HCT116 (cell line): ENCODE measurements around the gene HOXD1. TPM values are rescaled to one million over a fixed set of nuclear protein-coding genes. Genes with fewer than 3 reads are reported as not detected.

Experiments
- ATAC-seq: fragments of 200-7000 bp; cut with Tn5 transposase; 2 replicates; pipeline ENCODE4 v1.9.1; 2020; ENCODE audit warnings: mild to moderate bottlenecking, moderate library complexity
- BruUV-seq: library from RNA; stranded (reverse); fragments of 400-500 nt; replicated peaks from 2 replicates; lab custom pipeline; 2021; lab: Mats Ljungman, UMichigan
- CTCF ChIA-PET: fragments of 300-600 bp; sonication (Branson Sonifier 250); formaldehyde crosslinking; loops from one replicate; lab custom pipeline; 2021; ENCODE audit warnings: antibody characterized with exemption; lab: Charles Lee
- POLR2A ChIA-PET: fragments of 300-600, 350-600 bp; sonication (Branson Sonifier 250); formaldehyde crosslinking; loops from one replicate; lab custom pipeline; 2021; ENCODE audit warnings: antibody characterized with exemption; lab: Charles Lee
- RAD21 ChIA-PET, 2 experiments: fragments of 300-600 bp; sonication (Branson Sonifier 250); formaldehyde crosslinking; loops; one replicate each; lab custom pipeline; 2023; ENCODE audit warnings: low total read pairs in 2 of 2; ENCODE audit not compliant: uncharacterized antibody in 2 of 2, unreplicated experiment in 2 of 2, low non-redundant PET in 1 of 2; lab: Charles Lee
- DNase-seq: peaks from one replicate; pipeline ENCODE4 v3.0.0-alpha.2; 2010; ENCODE audit warnings: low read depth, low spot score
- H2AFZ ChIP-seq: fragments of 200-600 bp; shearing (Covaris generic), sonication (generic); 2 replicates; pipeline ENCODE4 v1.6.1; 2017; ENCODE audit warnings: low read depth, mixed run types, mixed read lengths, antibody characterized with exemption, low read length; ENCODE audit not compliant: poor library complexity, severe bottlenecking
- H3K27ac ChIP-seq: 2 replicates; pipeline ENCODE4 v1.5.1; 2012; ENCODE audit warnings: low read depth, low read length
- H3K27me3 ChIP-seq: fragments of 200-600 bp; sonication (generic); 2 replicates; pipeline ENCODE4 v1.6.1; 2016; ENCODE audit warnings: mixed run types, low read length, mixed read lengths; ENCODE audit not compliant: insufficient read depth
- H3K36me3 ChIP-seq, 2 experiments: fragments of 200-500 bp in 1 of 2; fragments of 200-600 bp in 1 of 2; sonication (Bioruptor generic) in 1 of 2; sonication (generic) in 1 of 2; 2 replicates each; pipeline versions ENCODE4 v1.5.1 to v1.6.1; 2014 to 2016; ENCODE audit warnings: low read length in 2 of 2, inconsistent platforms in 1 of 2, mixed read lengths in 1 of 2, mixed run types in 1 of 2; ENCODE audit not compliant: insufficient read depth in 2 of 2, control insufficient read depth in 1 of 2
- H3K4me1 ChIP-seq, 2 experiments: fragments of 200-600 bp in 1 of 2; sonication (generic) in 1 of 2; 2 replicates each; pipeline versions ENCODE4 v1.5.1 to v1.6.1; 2012 to 2017; ENCODE audit warnings: low read length in 2 of 2, inconsistent platforms in 1 of 2, mild to moderate bottlenecking in 1 of 2, mixed read lengths in 1 of 2, mixed run types in 1 of 2, moderate library complexity in 1 of 2; ENCODE audit not compliant: insufficient read depth in 2 of 2, control insufficient read depth in 1 of 2
- H3K4me2 ChIP-seq: fragments of 200-600 bp; sonication (generic); 2 replicates; pipeline ENCODE4 v1.6.1; 2017; ENCODE audit warnings: mixed run types, low read length, mixed read lengths
- H3K4me3 ChIP-seq, 2 experiments: fragments of 200-600 bp in 1 of 2; sonication (generic) in 1 of 2; replicated peaks in 1 of 2; 2 replicates each; pipeline ENCODE4 v1.5.1; 2011 to 2016; ENCODE audit warnings: low read length in 2 of 2, control low read depth in 1 of 2, low read depth in 1 of 2, mild to moderate bottlenecking in 1 of 2, mixed read lengths in 1 of 2, mixed run types in 1 of 2
- H3K79me2 ChIP-seq: fragments of 200-600 bp; sonication (generic); 2 replicates; pipeline ENCODE4 v1.6.1; 2017; ENCODE audit warnings: mild to moderate bottlenecking, mixed run types, low read length, moderate library complexity, mixed read lengths; ENCODE audit not compliant: insufficient read depth
- H3K9ac ChIP-seq: fragments of 200-600 bp; sonication (generic); 2 replicates; pipeline ENCODE4 v1.6.1; 2016; ENCODE audit warnings: low read length, mixed read lengths
- H3K9me2 ChIP-seq: fragments of 200-600 bp; sonication (generic), shearing (Covaris generic); 2 replicates; pipeline ENCODE4 v1.6.1; 2017; ENCODE audit warnings: mixed run types, mild to moderate bottlenecking, moderate library complexity; ENCODE audit not compliant: insufficient read depth
- H3K9me3 ChIP-seq, 2 experiments: fragments of 200-500 bp in 1 of 2; fragments of 200-600 bp in 1 of 2; sonication (Bioruptor generic) in 1 of 2; sonication (generic) in 1 of 2; 2 replicates each; pipeline ENCODE4 v1.6.1; 2014 to 2017; ENCODE audit warnings: low read length in 2 of 2, mixed read lengths in 2 of 2, inconsistent platforms in 1 of 2, low read depth in 1 of 2, mild to moderate bottlenecking in 1 of 2, mixed run types in 1 of 2, moderate library complexity in 1 of 2; ENCODE audit not compliant: control insufficient read depth in 1 of 2, insufficient read depth in 1 of 2
- H4K20me1 ChIP-seq: fragments of 200-600 bp; sonication (generic), shearing (Covaris generic); 2 replicates; pipeline ENCODE4 v1.6.1; 2017; ENCODE audit warnings: mixed run types, mild to moderate bottlenecking, moderate library complexity; ENCODE audit not compliant: insufficient read depth
- ATF3 ChIP-seq: IDR thresholded peaks from 2 replicates; pipeline ENCODE4 v1.6.1; 2012
- CEBPB ChIP-seq: IDR thresholded peaks from 2 replicates; pipeline ENCODE4 v1.6.1; 2012; ENCODE audit warnings: low read depth
- CTCF ChIP-seq, 3 experiments: fragments of 200-600 bp in 1 of 3; sonication (generic) in 1 of 3; IDR thresholded peaks in 2 of 3; conservative IDR thresholded peaks in 1 of 3; 2 replicates each; pipeline ENCODE4 v1.5.1; 2012 to 2017; ENCODE audit warnings: low read depth in 2 of 3, low read length in 2 of 3, antibody characterized with exemption in 1 of 3, borderline replicate concordance in 1 of 3, control low read depth in 1 of 3, mild to moderate bottlenecking in 1 of 3, mixed read lengths in 1 of 3, mixed run types in 1 of 3, moderate library complexity in 1 of 3; ENCODE audit not compliant: insufficient read depth in 1 of 3
- EGR1 ChIP-seq: IDR thresholded peaks from 2 replicates; pipeline ENCODE4 v1.6.1; 2012; ENCODE audit warnings: low read depth
- EZH2phosphoT487 ChIP-seq: fragments of 200-600 bp; IDR thresholded peaks from 2 replicates; pipeline ENCODE4 v1.6.1; 2018; ENCODE audit warnings: antibody characterized with exemption, borderline replicate concordance
- FOSL1 ChIP-seq: IDR thresholded peaks from 2 replicates; pipeline ENCODE4 v1.6.1; 2012; ENCODE audit warnings: low read depth
- MAX ChIP-seq: IDR thresholded peaks from 2 replicates; pipeline ENCODE4 v1.6.1; 2012
- POLR2AphosphoS5 ChIP-seq: IDR thresholded peaks from 2 replicates; pipeline ENCODE4 v1.6.1; 2011; ENCODE audit warnings: mild to moderate bottlenecking, low read depth, low read length, moderate library complexity
- REST ChIP-seq: IDR thresholded peaks from 2 replicates; pipeline ENCODE4 v1.6.1; 2012; ENCODE audit warnings: low read depth
- SIN3A ChIP-seq: IDR thresholded peaks from 2 replicates; pipeline ENCODE4 v1.6.1; 2012; ENCODE audit warnings: low read depth
- SP1 ChIP-seq: IDR thresholded peaks from 2 replicates; pipeline ENCODE4 v1.6.1; 2012; ENCODE audit warnings: low read depth
- SRF ChIP-seq: IDR thresholded peaks from 2 replicates; pipeline ENCODE4 v1.6.1; 2012; ENCODE audit warnings: low read depth
- TCF7L2 ChIP-seq: IDR thresholded peaks from 2 replicates; pipeline ENCODE4 v1.7.0; 2011; ENCODE audit warnings: borderline replicate concordance, inconsistent platforms; ENCODE audit not compliant: insufficient read depth, insufficient read length; ENCODE audit errors: extremely low read depth
- ZBTB33 ChIP-seq: IDR thresholded peaks from 2 replicates; pipeline ENCODE4 v1.6.1; 2011; ENCODE audit warnings: mild to moderate bottlenecking, low read length, moderate library complexity; ENCODE audit not compliant: insufficient replicate concordance; ENCODE audit errors: extremely low read depth
- ZFX ChIP-seq: fragments of 450-650 bp; IDR thresholded peaks from 2 replicates; pipeline ENCODE4 v1.6.1; 2017
- ZNF274 ChIP-seq: fragments of 200-500 bp; sonication (Bioruptor generic); IDR thresholded peaks from 2 replicates; pipeline ENCODE4 v1.6.1; 2014; ENCODE audit warnings: mild to moderate bottlenecking, low read depth, low read length, inconsistent platforms
- intact Hi-C: fragments of 100-400 bp; cut with micrococcal nuclease; formaldehyde crosslinking; loops from 2 replicates; pipeline ENCODE4 v1.10.0; 2022
- total RNA-seq: library from RNA; stranded (reverse); gene quantifications from one replicate; pipeline ENCODE4 v1.2.1, GENCODE V29; 2021; ENCODE audit not compliant: unreplicated experiment

HOXD1 gene
- total RNA-seq, 1 experiment from 2014 or later = not detected

GRCh38 chr2:176171351-176172006 lies 17.0 kb upstream of the HOXD1 start:
- Histone ChIP-seq H3K4me2 (no peak overlapping the region), H3K4me1 (no peaks in the 10 kb centered on the region), H3K9me2 (no peaks in the 10 kb centered on the region), H3K9me3 (no peaks in the 10 kb centered on the region), H4K20me1 (no peaks in the 10 kb centered on the region), H3K27me3 (no peaks in the 10 kb centered on the region), H3K27ac (no peak overlapping the region), H3K79me2 (no peaks in the 10 kb centered on the region), H3K36me3 (no peaks in the 10 kb centered on the region), H2AFZ (no peak overlapping the region), H3K9ac (no peak overlapping the region), H3K4me3 (no peak overlapping the region)
- no peak for TF ChIP-seq CEBPB
- no peak for TF ChIP-seq SIN3A
- TF ChIP-seq SP1 = no peak
- no peak for TF ChIP-seq CTCF (IDR thresholded peaks at IDR 0.05 in 2 of 3, conservative IDR thresholded peaks at IDR 0.05 in 1 of 3; ENCODE audit: borderline replicate concordance in 1 of 3, insufficient read depth in 1 of 3, low read depth in 2 of 3, low read length in 2 of 3)
- no peak for TF ChIP-seq ATF3
- no peak for TF ChIP-seq REST
- TF ChIP-seq MAX = no peak
- TF ChIP-seq EGR1 = no peak
- no peak for TF ChIP-seq FOSL1
- TF ChIP-seq ZBTB33 = no peak
- TF ChIP-seq EZH2phosphoT487 = no peak
- no peak for TF ChIP-seq TCF7L2
- no peak for TF ChIP-seq ZNF274
- TF ChIP-seq POLR2AphosphoS5 = no peak
- TF ChIP-seq ZFX = no peak
- TF ChIP-seq SRF = no peak
- ChIA-PET CTCF (no interaction called here), RAD21 (no interaction called here), POLR2A (no interaction called here)
- ATAC-seq (no peak), DNase-seq (no peak)
- no TSS peak for BruUV-seq
- intact Hi-C loops = no loop called here
